Heart left ventricle (tissue), 13 donors: ENCODE data around the gene FAM171A2.

Source experiments
- POLR2A ChIP-seq, 2 donors: fragments of 450-650 bp; IDR thresholded peaks; one replicate each; pipeline ENCODE4 v1.6.1; 2017; ENCODE audit warnings: antibody characterized with exemption in 2 of 2, mild to moderate bottlenecking in 2 of 2, moderate library complexity in 2 of 2
- TF ChIP-seq, protein P1 (sequence below), 12 donors: fragments of 200-600 bp; sonication (generic) in 4 of 12; IDR thresholded peaks; one replicate each; pipeline versions ENCODE4 v1.5.0 to v1.8.0; 2018 to 2022; ENCODE audit warnings: antibody characterized with exemption in 12 of 12, mild to moderate bottlenecking in 5 of 12
- donor health status: ischemic (EF 13 %, LVEDD 7.1; RV severe dilation, severe dysfunction).
- donor health status: DM: no; HTN: yes; CAD: no.
- donor health status: DM: no; HTN: no; CAD: no.
- donor health status: ischemic (EF 25% LVEDD 6.9; RV normal size, moderate dysfunction).
- donor health status: ischemic (EF 25% LVEDD 5.7; RV mildly dilated, moderate dysfunction).
- donor health status: ischemic (EF 35%, LVEDD 5.7; RV mildly dilated, moderate dysfunction).
- donor health status: nonischemic (EF 11% LVEDD 7.7; RV severe dilation, severe dysfunction).
- donor health status: DM: yes; HTN: yes; CAD: no.
- donor health status: PGD.
- donor health status: ischemic (EF 29% LVEDD 5.4; RV normal size, mild dysfunction).
- donor health status: nonischemic (EF 23%, LVEDD 6.1; RV moderate dilation, normal function).

DNA sequence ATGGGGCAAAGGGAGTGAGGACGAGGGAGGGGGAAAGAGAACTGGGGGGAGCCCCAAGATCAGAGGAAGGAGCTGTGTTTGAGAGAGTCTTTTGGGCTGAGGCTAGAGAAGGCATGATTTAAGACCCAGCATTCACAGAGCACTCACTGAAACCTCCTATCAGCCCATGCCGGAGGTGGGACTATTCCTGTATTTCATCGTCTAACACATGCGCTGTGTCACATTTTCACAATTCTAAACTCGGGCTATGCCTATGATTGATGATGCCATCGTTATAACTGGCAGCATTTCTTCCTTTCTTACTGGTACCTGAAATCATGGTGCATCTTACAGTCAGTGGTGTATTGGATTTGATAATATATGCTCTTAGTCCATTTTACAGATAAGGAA lies 3.5 kb downstream of the FAM171A2 start:
- TF ChIP-seq, protein P1, sequence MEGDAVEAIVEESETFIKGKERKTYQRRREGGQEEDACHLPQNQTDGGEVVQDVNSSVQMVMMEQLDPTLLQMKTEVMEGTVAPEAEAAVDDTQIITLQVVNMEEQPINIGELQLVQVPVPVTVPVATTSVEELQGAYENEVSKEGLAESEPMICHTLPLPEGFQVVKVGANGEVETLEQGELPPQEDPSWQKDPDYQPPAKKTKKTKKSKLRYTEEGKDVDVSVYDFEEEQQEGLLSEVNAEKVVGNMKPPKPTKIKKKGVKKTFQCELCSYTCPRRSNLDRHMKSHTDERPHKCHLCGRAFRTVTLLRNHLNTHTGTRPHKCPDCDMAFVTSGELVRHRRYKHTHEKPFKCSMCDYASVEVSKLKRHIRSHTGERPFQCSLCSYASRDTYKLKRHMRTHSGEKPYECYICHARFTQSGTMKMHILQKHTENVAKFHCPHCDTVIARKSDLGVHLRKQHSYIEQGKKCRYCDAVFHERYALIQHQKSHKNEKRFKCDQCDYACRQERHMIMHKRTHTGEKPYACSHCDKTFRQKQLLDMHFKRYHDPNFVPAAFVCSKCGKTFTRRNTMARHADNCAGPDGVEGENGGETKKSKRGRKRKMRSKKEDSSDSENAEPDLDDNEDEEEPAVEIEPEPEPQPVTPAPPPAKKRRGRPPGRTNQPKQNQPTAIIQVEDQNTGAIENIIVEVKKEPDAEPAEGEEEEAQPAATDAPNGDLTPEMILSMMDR (IDR thresholded peaks at IDR 0.05) = no peak
- no peak for TF ChIP-seq POLR2A (IDR thresholded peaks at IDR 0.05)
